Neural cell (in vitro differentiated cells): ENCODE data around the gene ARHGEF4.

Source experiments
- CTCF ChIP-seq: fragments of 450-650 bp; IDR thresholded peaks from 2 replicates; pipeline ENCODE4 v1.5.1; 2014; ENCODE audit warnings: antibody characterized with exemption, mild to moderate bottlenecking, moderate library complexity; ENCODE audit not compliant: poor library complexity, severe bottlenecking
- EP300 ChIP-seq: fragments of 450-650 bp; conservative IDR thresholded peaks from 2 replicates; pipeline ENCODE4 v1.6.1; 2014; ENCODE audit warnings: antibody characterized with exemption, mild to moderate bottlenecking, moderate library complexity; ENCODE audit not compliant: poor library complexity, severe bottlenecking
- EZH2 ChIP-seq: fragments of 200-600, 300-800 bp; shearing (Covaris generic), sonication (generic); IDR thresholded peaks from 2 replicates; pipeline ENCODE4 v1.6.1; 2014; ENCODE audit warnings: antibody characterized with exemption, low read length, borderline replicate concordance, mild to moderate bottlenecking; ENCODE audit not compliant: insufficient read depth, poor library complexity, severe bottlenecking
- MXI1 ChIP-seq: fragments of 450-650 bp; conservative IDR thresholded peaks from 2 replicates; pipeline ENCODE4 v1.6.1; 2014; ENCODE audit warnings: antibody characterized with exemption, mild to moderate bottlenecking; ENCODE audit not compliant: poor library complexity, severe bottlenecking
- POLR2AphosphoS5 ChIP-seq: IDR thresholded peaks from 2 replicates; pipeline ENCODE4 v1.6.1; 2012
- RAD21 ChIP-seq: fragments of 450-650 bp; conservative IDR thresholded peaks from 2 replicates; pipeline ENCODE4 v1.6.1; 2014; ENCODE audit warnings: antibody characterized with exemption, mild to moderate bottlenecking, moderate library complexity
- REST ChIP-seq: IDR thresholded peaks from 2 replicates; pipeline ENCODE4 v1.6.1; 2012; ENCODE audit warnings: borderline replicate concordance

GRCh38 chr2:130799295-130799694, 37.4 kb upstream of the ARHGEF4 start:
- no peak for TF ChIP-seq RAD21
- no peak for TF ChIP-seq POLR2AphosphoS5
- TF ChIP-seq CTCF = no peak
- no peak for TF ChIP-seq EZH2
- TF ChIP-seq EP300 = no peak
- TF ChIP-seq MXI1 = no peak
- no peak for TF ChIP-seq REST
